SH-SY5Y (cell line): Measurements from ENCODE around the gene CBX6.

ENCODE experiments used
- GATA2 ChIP-seq: IDR thresholded peaks from 2 replicates; pipeline ENCODE4 v1.6.1; 2011; ENCODE audit warnings: mild to moderate bottlenecking, low read depth, low read length
- GATA3 ChIP-seq: IDR thresholded peaks from 2 replicates; pipeline ENCODE4 v1.6.1; 2011; ENCODE audit warnings: low read depth, mild to moderate bottlenecking, low read length, moderate library complexity

DNA sequence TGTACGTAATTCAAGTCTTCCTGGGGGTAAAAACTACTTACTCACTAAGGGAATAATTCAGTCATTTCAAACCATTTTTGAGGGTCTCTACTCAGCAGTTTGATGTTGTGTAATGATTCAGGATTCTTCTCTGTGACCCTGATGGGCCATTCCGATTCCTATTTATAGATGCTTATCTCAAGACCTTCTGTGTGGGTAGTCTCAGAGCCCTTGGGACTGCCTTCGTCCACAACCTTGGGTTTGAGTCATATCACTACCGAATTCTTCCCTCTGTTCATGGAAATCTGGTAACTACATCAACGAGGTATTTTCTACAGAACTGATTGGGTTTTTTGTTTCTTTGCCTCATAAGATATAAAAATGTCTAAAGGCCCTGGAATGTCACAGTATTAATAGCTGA, 14.3 kb upstream of the CBX6 start:
- TF ChIP-seq GATA2 (no peak), GATA3 (no peak)
